PFSK-1 (cell line): ENCODE measurements around the gene ZFP62.

ENCODE experiments used
- FOXP2 ChIP-seq: optimal IDR thresholded peaks from 2 replicates; pipeline ENCODE3; 2011; ENCODE audit warnings: borderline replicate concordance, control low read depth, inconsistent platforms; ENCODE audit not compliant: insufficient read depth; ENCODE audit errors: extremely low read length, extremely low read depth
- POLR2AphosphoS5 ChIP-seq: IDR thresholded peaks from 2 replicates; pipeline ENCODE4 v1.6.1; 2012; ENCODE audit warnings: low read depth, mild to moderate bottlenecking, control low read depth, low read length, moderate library complexity
- SIN3A ChIP-seq: IDR thresholded peaks from 2 replicates; pipeline ENCODE4 v1.6.1; 2012; ENCODE audit warnings: mild to moderate bottlenecking, low read length, moderate library complexity, borderline replicate concordance; ENCODE audit not compliant: insufficient read depth
- TAF1 ChIP-seq: IDR thresholded peaks from 2 replicates; pipeline ENCODE4 v1.6.1; 2012; ENCODE audit warnings: low read length, control low read depth, borderline replicate concordance; ENCODE audit not compliant: insufficient read depth
- TF ChIP-seq, protein P1 (sequence below), 2 experiments: IDR thresholded peaks; 2 replicates each; pipeline versions ENCODE4 v1.6.1 to v1.8.0; 2011 to 2012; ENCODE audit warnings: low read depth in 2 of 2, low read length in 2 of 2, control low read depth in 1 of 2, inconsistent platforms in 1 of 2, mild to moderate bottlenecking in 1 of 2, moderate library complexity in 1 of 2; ENCODE audit not compliant: insufficient read depth in 1 of 2

Gene ZFP62

GRCh38 chr5:180908998-180909731 lies 48.1 kb upstream of the ZFP62 start:
- TF ChIP-seq FOXP2 (no peak), TAF1 (no peak), SIN3A (no peak), POLR2AphosphoS5 (no peak)
- TF ChIP-seq, protein P1, sequence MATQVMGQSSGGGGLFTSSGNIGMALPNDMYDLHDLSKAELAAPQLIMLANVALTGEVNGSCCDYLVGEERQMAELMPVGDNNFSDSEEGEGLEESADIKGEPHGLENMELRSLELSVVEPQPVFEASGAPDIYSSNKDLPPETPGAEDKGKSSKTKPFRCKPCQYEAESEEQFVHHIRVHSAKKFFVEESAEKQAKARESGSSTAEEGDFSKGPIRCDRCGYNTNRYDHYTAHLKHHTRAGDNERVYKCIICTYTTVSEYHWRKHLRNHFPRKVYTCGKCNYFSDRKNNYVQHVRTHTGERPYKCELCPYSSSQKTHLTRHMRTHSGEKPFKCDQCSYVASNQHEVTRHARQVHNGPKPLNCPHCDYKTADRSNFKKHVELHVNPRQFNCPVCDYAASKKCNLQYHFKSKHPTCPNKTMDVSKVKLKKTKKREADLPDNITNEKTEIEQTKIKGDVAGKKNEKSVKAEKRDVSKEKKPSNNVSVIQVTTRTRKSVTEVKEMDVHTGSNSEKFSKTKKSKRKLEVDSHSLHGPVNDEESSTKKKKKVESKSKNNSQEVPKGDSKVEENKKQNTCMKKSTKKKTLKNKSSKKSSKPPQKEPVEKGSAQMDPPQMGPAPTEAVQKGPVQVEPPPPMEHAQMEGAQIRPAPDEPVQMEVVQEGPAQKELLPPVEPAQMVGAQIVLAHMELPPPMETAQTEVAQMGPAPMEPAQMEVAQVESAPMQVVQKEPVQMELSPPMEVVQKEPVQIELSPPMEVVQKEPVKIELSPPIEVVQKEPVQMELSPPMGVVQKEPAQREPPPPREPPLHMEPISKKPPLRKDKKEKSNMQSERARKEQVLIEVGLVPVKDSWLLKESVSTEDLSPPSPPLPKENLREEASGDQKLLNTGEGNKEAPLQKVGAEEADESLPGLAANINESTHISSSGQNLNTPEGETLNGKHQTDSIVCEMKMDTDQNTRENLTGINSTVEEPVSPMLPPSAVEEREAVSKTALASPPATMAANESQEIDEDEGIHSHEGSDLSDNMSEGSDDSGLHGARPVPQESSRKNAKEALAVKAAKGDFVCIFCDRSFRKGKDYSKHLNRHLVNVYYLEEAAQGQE (IDR thresholded peaks at IDR 0.05; ENCODE audit: insufficient read depth in 1 of 2, low read depth in 2 of 2, low read length in 2 of 2) = no peak

DNA sequence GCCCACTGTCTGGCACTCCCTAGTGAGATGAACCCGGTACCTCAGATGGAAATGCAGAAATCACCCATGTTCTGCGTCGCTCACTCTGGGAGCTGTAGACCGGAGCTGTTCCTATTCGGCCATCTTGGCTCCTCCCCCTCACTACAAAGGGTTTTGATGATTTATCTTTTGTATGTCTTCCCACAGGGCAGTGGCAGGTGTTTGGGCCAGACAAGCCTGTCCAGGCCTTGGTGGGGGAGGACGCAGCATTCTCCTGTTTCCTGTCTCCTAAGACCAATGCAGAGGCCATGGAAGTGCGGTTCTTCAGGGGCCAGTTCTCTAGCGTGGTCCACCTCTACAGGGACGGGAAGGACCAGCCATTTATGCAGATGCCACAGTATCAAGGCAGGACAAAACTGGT lies 47.3 kb upstream of the ZFP62 start:
- TF ChIP-seq, protein P1 (IDR thresholded peaks at IDR 0.05; ENCODE audit: insufficient read depth in 1 of 2, low read depth in 2 of 2, low read length in 2 of 2) = no peak
- TF ChIP-seq SIN3A = no peak
- TF ChIP-seq FOXP2 = no peak
- TF ChIP-seq TAF1 = no peak
- TF ChIP-seq POLR2AphosphoS5 = no peak

- TF ChIP-seq POLR2AphosphoS5 (no peak), SIN3A (no peak), FOXP2 (no peak), TAF1 (no peak)
- TF ChIP-seq, protein P1 (IDR thresholded peaks at IDR 0.05; ENCODE audit: insufficient read depth in 1 of 2, low read depth in 2 of 2, low read length in 2 of 2) = no peak
Observed at GRCh38 chr5:180901319-180902009, 40.4 kb upstream of the ZFP62 start.

DNA sequence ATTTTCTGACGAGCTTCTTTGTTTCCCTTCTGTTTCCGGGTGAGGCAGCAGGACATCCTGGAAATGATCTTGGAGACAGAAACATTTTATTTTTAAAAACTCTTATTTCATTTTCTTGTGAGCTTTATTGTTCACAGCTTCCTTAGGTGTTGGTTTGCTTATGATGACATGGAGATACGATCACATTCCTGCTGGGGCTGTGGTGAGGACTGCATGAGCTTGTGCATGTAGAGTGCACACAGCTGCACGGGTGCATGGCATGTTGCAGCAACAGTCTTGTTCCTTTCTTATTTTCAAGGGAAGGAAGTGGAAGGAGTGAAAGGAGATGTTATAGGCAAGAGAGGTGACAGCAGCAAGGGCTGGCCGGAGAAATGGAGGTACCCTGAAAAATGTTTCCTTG lies 39.1 kb upstream of the ZFP62 start:
- TF ChIP-seq POLR2AphosphoS5 (no peak), FOXP2 (no peak)

GRCh38 chr5:180898621-180899246 lies 37.7 kb upstream of the ZFP62 start, which contains the start of gene BTNL8:
TSS of gene BTNL8 (plus strand) at chr5:180899159. CDS start at chr5:180899311, 152 bp downstream.
- TF ChIP-seq, protein P1 (IDR thresholded peaks at IDR 0.05; ENCODE audit: insufficient read depth in 1 of 2, low read depth in 2 of 2, low read length in 2 of 2) = no peak
